Kidney glomerular epithelial cell (primary cell): ENCODE data around the gene ATXN1L.
"Not testable (repeated sequence)": the region's sequence is repeated elsewhere in the genome, so short reads cannot be mapped to it uniquely, and the experiment has no call there.

ENCODE experiments used
- DNase-seq: peaks from one replicate; lab custom pipeline; 2025; lab: John Stamatoyannopoulos, UW

Gene ATXN1L

GRCh38 chr16:71894921-71895678 lies 49.3 kb downstream of the ATXN1L start, which contains the start of gene IST1:
IST1 (plus strand) TSS chr16:71895531; CDS start chr16:71915641, 20,110 bp downstream.
- DNase-seq: peak; percentile 93

DNA sequence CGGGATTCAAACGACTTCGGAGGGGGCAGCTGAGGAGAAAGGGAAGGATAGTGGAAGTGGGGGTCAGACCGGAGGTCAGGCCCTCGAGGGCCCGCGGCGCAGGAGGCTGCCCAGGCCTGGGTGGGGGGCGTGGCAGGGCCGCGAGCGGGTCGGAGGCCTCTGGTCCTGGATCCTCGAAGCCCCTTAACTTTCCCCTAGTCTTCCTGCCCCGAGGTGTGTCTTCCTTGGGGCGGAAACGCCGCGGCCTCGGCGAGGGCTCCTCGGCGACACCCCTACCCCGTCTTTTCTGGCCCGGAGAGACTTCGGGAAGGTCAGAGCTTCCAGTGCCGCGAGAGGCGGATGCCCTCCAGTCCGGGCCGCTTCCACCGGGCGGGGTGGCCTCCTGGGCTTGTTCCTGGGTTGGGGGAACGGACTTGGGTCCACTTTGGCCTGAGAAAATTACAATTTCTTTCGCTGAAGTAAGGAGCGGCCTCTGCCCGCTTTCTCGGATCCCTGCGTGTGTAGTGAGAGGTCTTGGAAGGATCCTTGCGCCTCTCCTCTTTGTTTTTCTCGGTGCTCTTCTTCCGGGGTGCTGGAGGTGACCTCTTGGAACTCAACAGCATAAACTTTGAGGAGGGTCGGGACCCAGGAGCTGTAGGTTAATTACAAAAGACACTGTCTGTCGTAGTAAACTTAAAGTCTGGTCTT lies 50.0 kb downstream of the ATXN1L start:
- peak; percentile 46 for DNase-seq

- DNase-seq: no peak
Observed at GRCh38 chr16:71896764-71897368, 51.1 kb downstream of the ATXN1L start.

GRCh38 chr16:71899171-71899570 lies 53.4 kb downstream of the ATXN1L start:
- no peak for DNase-seq

GRCh38 chr16:71902656-71903365 lies 57.0 kb downstream of the ATXN1L start:
- no peak for DNase-seq

DNA sequence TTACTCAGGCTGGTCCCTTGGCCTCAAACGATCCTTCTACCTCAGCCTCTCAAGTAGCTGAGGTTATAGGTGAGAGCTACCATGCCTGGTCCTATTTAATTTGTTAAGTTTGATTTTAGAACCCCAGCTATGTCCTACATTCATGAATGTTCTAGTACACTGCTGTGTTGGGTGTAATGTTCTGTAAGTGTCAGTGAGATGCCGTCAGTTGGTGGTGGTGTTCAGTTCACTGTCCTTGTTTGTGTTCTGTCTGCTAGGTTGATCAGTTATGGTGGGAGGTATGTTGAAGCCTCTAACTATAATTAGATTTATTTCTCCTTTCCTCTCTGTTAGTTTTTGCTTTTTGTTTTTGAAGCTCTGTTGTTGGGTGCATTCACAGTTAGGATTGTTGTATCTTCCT lies 57.8 kb downstream of the ATXN1L start:
- no peak for DNase-seq

GRCh38 chr16:71904239-71904638 lies 58.5 kb downstream of the ATXN1L start:
- DNase-seq: no peak

- not testable (repeated sequence) for DNase-seq
Observed at GRCh38 chr16:71905765-71906164, 60.0 kb downstream of the ATXN1L start.
